IPS-20b (cell line): Measurements from ENCODE around the gene MBTPS1.

Source experiments
- H3K27ac ChIP-seq: one replicate; pipeline ENCODE4 v1.5.1; 2013; ENCODE audit warnings: low read length
- H3K27me3 ChIP-seq: 2 replicates; pipeline ENCODE4 v1.6.1; 2013; ENCODE audit warnings: mild to moderate bottlenecking, low read length, inconsistent platforms; ENCODE audit not compliant: insufficient read depth
- H3K36me3 ChIP-seq: 2 replicates; pipeline ENCODE4 v1.6.1; 2013; ENCODE audit warnings: low read depth, mild to moderate bottlenecking, inconsistent platforms, low read length, moderate library complexity; ENCODE audit not compliant: insufficient read depth
- H3K4me1 ChIP-seq: 2 replicates; pipeline ENCODE4 v1.6.1; 2013; ENCODE audit warnings: mild to moderate bottlenecking, control low read depth, inconsistent platforms, low read length, moderate library complexity; ENCODE audit not compliant: insufficient read depth
- H3K4me3 ChIP-seq: 2 replicates; pipeline ENCODE4 v1.5.1; 2013; ENCODE audit warnings: mild to moderate bottlenecking, low read length, inconsistent platforms
- H3K9ac ChIP-seq: 2 replicates; pipeline ENCODE4 v1.6.1; 2013; ENCODE audit warnings: low read depth, mild to moderate bottlenecking, inconsistent platforms, low read length, moderate library complexity
- H3K9me3 ChIP-seq: 2 replicates; pipeline ENCODE4 v1.6.1; 2013; ENCODE audit warnings: mild to moderate bottlenecking, low read depth, low read length, inconsistent platforms; ENCODE audit not compliant: insufficient read depth

MBTPS1 gene

DNA sequence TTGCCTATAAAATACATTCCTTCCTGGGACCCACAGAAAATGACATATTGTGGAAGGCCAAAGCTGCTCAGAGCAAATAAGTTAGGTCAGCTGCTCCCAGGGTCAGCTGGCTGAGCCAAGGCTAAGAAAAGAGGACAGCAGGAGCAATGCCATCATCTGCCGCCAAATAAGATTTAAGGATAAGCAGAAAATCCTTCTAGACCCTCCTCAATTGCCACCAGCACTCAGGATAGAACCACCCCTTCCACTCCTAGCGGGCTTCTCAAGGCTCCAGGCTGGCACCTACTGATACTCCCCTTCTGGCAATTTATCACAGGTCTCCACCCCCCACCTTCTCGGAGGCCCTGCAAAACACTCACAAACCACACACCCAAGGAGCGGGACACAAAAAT, 22.9 kb downstream of the MBTPS1 start:
- Histone ChIP-seq H3K9ac (no peak overlapping the region), H3K27ac (no peak overlapping the region), H3K4me3 (no peak overlapping the region), H3K27me3 (no peaks in the 10 kb centered on the region), H3K9me3 (no peaks in the 10 kb centered on the region), H3K36me3 (peaks cover 90% of the 10 kb centered on the region), H3K4me1 (no peaks in the 10 kb centered on the region)

DNA sequence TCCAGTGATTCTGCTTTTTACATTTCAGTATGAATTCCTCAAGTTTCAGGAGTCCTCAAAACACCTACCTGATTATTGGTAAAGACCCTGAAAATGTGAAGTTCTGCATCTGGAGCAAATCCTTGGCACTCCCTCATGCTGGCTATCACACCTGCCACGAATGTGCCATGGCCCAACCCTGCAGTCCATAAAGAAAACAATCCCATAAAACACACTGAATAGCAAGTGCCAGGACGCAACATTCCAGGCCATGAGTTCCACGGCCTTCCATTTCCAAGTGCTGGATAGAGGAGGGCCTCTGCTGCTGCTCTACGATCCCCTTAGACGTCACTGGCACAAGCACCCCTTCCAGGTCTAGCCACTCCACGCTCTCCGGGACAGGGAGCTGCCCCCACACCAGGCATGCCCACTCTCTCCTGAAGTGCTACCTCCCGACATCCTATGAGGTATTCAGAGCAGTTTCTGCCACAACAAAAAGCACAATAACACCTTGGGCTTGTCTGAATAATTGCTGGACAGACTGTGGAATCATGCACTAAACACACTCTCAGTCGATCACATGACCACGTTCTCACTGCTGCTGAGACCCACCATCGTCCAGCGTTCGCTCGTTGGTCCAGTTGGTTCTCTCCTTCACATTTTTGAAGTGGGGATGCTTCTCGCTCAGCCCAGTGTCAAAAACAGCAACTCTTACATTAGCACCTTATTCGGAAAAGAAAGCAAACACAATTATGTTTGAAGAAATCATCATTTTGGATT, 23.4 kb downstream of the MBTPS1 start:
- Histone ChIP-seq H3K9ac (no peak overlapping the region), H3K9me3 (no peaks in the 10 kb centered on the region), H3K36me3 (peaks cover 90% of the 10 kb centered on the region), H3K27ac (no peak overlapping the region), H3K4me1 (no peaks in the 10 kb centered on the region), H3K27me3 (no peaks in the 10 kb centered on the region), H3K4me3 (no peak overlapping the region)

DNA sequence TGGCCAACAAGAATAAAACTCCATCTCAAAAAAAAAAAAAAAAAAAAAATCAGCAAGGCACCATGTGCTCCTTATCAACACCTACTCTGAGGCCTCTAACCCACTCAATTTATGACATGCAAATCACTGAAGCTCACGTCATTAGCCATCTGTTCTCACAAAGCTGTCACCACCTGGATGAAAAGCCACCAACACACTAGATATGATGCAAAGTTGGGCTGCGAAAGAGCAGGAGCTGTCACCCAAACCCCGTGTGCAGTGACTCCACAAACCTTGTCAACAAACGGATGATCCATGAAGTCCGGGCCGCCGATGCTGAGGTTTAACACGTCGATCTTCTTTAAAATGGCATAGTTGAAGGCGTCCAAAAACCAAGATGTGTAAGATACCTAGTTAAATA, 25.3 kb downstream of the MBTPS1 start:
- Histone ChIP-seq H3K9me3 (no peaks in the 10 kb centered on the region), H3K4me3 (no peak overlapping the region), H3K27me3 (no peaks in the 10 kb centered on the region), H3K4me1 (no peaks in the 10 kb centered on the region), H3K9ac (no peak overlapping the region), H3K27ac (no peak overlapping the region), H3K36me3 (peaks cover 92% of the 10 kb centered on the region)

- H3K27me3 ChIP-seq: no peaks in the 10 kb centered on the region
- H3K36me3 ChIP-seq: peaks cover 88% of the 10 kb centered on the region
- H3K4me1 ChIP-seq: no peaks in the 10 kb centered on the region
- no peak overlapping the region for H3K27ac ChIP-seq
- H3K9ac ChIP-seq: no peak overlapping the region
- H3K4me3 ChIP-seq: no peak overlapping the region
- no peaks in the 10 kb centered on the region for H3K9me3 ChIP-seq
Measured at GRCh38 chr16:84090211-84090610, 26.5 kb downstream of the MBTPS1 start.

DNA sequence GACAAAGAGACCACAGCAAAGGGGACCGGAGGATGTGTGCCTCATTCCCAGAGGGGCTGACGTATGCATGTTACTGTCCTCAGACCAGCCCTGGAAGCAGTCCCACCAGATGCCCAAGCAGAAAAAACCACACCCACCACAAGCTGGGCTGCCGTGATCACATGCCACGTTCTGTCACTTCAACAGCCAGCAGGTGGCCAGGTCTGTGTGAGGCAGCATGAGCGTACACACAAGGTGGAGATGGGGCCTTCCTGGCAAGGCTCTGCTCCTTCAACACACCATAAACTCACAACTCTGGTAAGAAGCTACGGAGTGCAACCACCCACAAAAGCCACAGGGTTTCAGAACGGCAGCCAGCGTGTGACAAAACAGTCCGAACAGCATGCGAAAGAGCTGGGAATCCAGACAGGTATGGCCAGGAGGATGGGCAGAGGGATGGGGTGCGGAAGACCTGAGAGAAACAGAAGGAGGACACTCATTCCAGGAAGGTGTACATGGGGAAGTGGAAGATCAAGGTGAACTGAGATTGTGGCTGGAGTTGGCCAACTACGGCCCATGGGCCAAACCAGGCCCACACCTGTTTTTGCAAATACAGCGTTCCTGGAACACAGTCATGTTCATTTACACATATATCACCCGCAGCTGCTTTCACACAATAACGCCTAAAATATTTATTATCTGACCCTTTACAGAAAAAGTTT, 27.9 kb downstream of the MBTPS1 start:
- H3K9me3 ChIP-seq: no peaks in the 10 kb centered on the region

GRCh38 chr16:84087466-84088151, 29.1 kb downstream of the MBTPS1 start:
- Histone ChIP-seq H3K9me3 (no peaks in the 10 kb centered on the region), H3K36me3 (peaks cover 83% of the 10 kb centered on the region), H3K9ac (no peak overlapping the region), H3K4me1 (no peaks in the 10 kb centered on the region), H3K27me3 (no peaks in the 10 kb centered on the region), H3K4me3 (no peak overlapping the region), H3K27ac (no peak overlapping the region)

More for the DNA sequence above, 27.9 kb downstream of the MBTPS1 start:
- H3K27ac ChIP-seq: no peak overlapping the region
- H3K27me3 ChIP-seq: no peaks in the 10 kb centered on the region
- no peaks in the 10 kb centered on the region for H3K4me1 ChIP-seq
- H3K9ac ChIP-seq: no peak overlapping the region
- H3K36me3 ChIP-seq: peaks cover 85% of the 10 kb centered on the region
- no peak overlapping the region for H3K4me3 ChIP-seq

GRCh38 chr16:84087001-84087400, 29.7 kb downstream of the MBTPS1 start:
- Histone ChIP-seq H3K27me3 (no peaks in the 10 kb centered on the region), H3K9me3 (no peaks in the 10 kb centered on the region), H3K4me3 (no peak overlapping the region), H3K9ac (no peak overlapping the region), H3K4me1 (no peaks in the 10 kb centered on the region), H3K27ac (no peak overlapping the region), H3K36me3 (peaks cover 83% of the 10 kb centered on the region)

- no peak overlapping the region for H3K9ac ChIP-seq
- H3K9me3 ChIP-seq: no peaks in the 10 kb centered on the region
- no peak overlapping the region for H3K4me3 ChIP-seq
- no peak overlapping the region for H3K27ac ChIP-seq
- peaks cover 83% of the 10 kb centered on the region for H3K36me3 ChIP-seq
- H3K27me3 ChIP-seq: no peaks in the 10 kb centered on the region
- H3K4me1 ChIP-seq: no peaks in the 10 kb centered on the region
Measured at GRCh38 chr16:84086341-84086740, 30.4 kb downstream of the MBTPS1 start.

DNA sequence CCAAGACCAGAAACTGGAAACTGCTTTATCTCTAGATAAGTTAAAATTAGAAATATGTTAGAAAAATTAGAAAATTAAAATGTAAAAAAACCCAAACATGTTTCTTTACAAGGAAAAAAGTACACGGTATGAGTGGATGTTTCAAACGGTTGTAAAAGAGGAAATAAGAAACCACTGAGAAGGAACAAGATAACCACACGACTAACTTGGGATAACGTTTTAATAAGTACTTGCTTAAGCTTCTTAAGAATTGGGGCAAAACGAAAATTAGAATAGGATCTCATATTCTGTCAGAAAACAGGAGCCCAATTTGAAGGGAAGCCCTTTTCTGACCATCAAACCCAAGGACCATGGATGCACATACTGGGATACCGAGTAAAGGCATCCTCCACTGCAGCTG, 31.0 kb downstream of the MBTPS1 start:
- Histone ChIP-seq H3K4me1 (no peaks in the 10 kb centered on the region), H3K36me3 (peaks cover 87% of the 10 kb centered on the region), H3K27ac (no peak overlapping the region), H3K4me3 (no peak overlapping the region), H3K9ac (no peak overlapping the region), H3K27me3 (no peaks in the 10 kb centered on the region), H3K9me3 (no peaks in the 10 kb centered on the region)

DNA sequence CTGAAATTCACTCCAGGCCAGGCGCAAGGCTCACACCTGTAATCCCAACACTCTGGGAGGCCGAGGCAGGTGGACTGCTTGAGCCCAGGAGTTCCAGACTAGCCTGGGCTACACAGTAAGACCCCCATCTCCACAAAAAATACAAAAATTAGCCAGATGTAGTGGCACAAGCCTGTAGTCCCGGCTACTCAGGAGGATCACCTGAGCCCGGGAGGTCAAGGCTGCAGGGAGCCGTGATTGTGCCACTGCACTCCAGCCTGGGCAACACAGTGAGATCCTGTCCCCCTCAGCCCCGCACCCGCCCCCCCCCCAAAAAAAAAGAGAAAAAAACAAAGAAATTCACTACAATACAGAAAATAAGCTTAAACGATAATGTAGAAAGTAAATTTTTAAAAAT, 31.5 kb downstream of the MBTPS1 start:
- peaks cover 88% of the 10 kb centered on the region for H3K36me3 ChIP-seq
- no peak overlapping the region for H3K4me3 ChIP-seq
- no peaks in the 10 kb centered on the region for H3K27me3 ChIP-seq
- no peaks in the 10 kb centered on the region for H3K4me1 ChIP-seq
- H3K9ac ChIP-seq: no peak overlapping the region
- H3K9me3 ChIP-seq: no peaks in the 10 kb centered on the region
- H3K27ac ChIP-seq: no peak overlapping the region

DNA sequence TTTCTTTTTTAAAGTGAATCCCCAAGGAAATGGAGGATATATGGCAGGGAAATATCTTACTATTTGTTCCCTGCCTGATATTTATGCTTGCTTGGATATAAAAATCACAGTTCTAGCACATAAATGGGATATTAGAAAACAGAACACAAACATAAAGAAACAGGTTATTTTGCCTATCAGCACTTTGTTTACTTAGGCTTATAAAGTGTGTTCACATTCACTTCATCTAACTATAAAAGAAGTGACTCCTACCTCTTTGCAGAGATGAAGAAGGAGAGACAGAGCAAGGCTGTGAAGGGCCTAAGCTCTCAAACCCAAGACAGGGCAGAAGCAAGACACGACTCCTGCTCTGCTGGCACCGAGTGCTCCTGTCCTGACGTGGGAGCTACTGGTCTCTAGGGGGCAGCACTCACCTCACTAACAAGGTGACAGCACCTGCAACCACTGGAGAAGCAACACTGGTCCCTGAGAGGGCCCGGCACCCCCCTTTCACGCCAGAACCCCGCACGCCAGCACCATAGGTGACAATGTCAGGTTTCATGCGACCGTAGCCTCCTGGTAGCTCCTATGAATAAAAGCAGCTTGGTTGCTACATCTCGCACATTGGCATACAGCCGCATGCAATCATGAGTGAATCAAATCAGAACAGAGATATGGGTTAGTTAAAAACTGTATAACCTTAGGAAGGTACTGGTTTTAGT, 32.0 kb downstream of the MBTPS1 start:
- no peak overlapping the region for H3K27ac ChIP-seq
- H3K9ac ChIP-seq: no peak overlapping the region
- H3K4me3 ChIP-seq: no peak overlapping the region
- H3K4me1 ChIP-seq: no peaks in the 10 kb centered on the region
- H3K9me3 ChIP-seq: no peaks in the 10 kb centered on the region
- H3K36me3 ChIP-seq: peaks cover 88% of the 10 kb centered on the region
- H3K27me3 ChIP-seq: no peaks in the 10 kb centered on the region
